HG02981 (cell line): ENCODE data around the gene PLEKHB1.

ENCODE experiments used
- ATAC-seq: cut with Tn5 transposase; IDR thresholded peaks from one replicate; pipeline ENCODE4 v1.9.1; 2021; ENCODE audit warnings: mild to moderate bottlenecking, moderate library complexity; ENCODE audit not compliant: unreplicated experiment

PLEKHB1 gene

GRCh38 chr11:73647459-73648100, 1.2 kb downstream of the PLEKHB1 start:
- peak; percentile 82 for ATAC-seq

GRCh38 chr11:73648121-73648520, 1.7 kb downstream of the PLEKHB1 start:
- ATAC-seq = no peak

DNA sequence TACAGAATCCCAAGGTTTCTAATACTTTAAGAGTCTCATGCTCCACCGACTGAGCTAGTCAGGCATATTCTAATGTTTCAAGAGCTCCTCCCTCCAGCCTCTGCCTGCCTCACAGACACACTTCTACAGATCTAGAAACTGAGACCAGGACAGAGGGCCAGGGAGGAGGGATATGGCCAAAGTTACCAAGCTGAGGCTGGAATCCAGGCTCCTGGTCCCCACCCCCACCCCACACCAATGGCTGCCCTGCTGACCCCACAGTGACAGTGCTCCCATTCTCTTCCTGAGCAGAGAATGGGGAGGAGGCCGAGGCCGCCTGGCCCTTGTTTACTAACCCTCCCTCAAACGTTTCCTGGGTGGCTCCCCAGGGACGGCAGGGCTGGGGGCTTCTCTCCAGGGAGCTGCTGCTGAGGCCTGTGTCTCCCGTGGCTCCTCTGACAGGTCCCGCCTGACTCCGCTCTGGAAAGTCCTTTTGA, 2.2 kb downstream of the PLEKHB1 start:
- ATAC-seq = no peak

- no peak for ATAC-seq
Observed at GRCh38 chr11:73649206-73649605, 2.8 kb downstream of the PLEKHB1 start.

GRCh38 chr11:73650400-73650799, 4.0 kb downstream of the PLEKHB1 start:
- ATAC-seq = no peak

DNA sequence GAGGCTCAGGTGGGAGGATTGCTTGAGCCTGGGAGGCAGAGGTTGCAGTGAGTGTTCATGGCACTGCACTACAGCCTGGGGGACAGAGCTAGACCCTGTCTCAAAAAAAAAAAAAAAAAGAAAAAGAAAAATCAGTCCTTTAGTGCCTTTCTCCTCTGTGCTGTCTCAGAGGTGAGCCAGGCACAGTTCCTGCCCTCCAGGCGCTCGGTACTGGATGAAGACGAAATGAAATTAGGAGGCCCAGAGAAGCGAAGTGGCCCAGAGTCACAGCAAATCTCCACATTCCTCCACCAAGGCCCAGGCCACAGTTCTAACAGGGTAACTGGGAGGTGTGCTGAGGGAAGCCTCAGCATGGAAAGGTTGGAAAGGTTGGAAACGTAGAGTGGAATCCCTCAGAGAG, 4.9 kb downstream of the PLEKHB1 start:
- no peak for ATAC-seq

- ATAC-seq = no peak
Observed at GRCh38 chr11:73651661-73652045, 5.3 kb downstream of the PLEKHB1 start.

- ATAC-seq = no peak
Observed at GRCh38 chr11:73652046-73652730, 5.8 kb downstream of the PLEKHB1 start.

DNA sequence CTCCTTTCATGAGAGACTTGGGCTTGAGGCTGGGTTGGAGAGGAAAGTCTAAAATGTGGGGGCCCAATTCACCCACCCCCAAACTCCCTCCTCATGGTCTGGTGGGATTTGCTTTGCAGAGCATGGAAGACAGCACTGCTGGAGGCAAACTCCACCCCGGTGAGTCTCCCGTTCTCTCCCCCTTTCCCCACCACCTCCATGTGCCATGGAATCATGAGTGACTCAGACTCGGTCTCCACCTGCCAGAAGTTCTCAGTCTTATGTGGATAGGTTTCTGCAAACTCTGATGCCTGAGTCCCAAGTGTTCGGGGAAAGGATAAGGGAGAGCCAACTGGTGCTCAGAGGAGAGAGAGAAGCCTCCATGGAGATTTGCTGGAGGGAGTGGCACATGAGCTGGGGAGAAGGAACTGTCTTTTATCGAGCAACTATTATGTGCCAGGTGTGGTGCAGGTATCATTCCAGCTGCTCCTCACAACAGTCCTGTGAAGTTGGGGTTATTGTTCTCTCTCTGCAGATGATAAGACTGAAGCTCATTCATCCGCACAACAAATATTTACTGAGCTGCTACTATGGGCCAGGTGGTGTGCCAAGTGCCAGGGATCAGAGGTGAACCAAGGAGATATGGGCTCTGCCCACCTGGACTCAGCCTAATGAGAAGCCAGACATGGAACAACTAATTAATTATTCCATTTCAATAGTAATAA, 6.6 kb downstream of the PLEKHB1 start:
- ATAC-seq = no peak

- no peak for ATAC-seq
Observed at GRCh38 chr11:73653996-73654395, 7.6 kb downstream of the PLEKHB1 start.

- no peak for ATAC-seq
Observed at GRCh38 chr11:73654482-73655021, 8.2 kb downstream of the PLEKHB1 start.

GRCh38 chr11:73655686-73656085, 9.3 kb downstream of the PLEKHB1 start:
- ATAC-seq = no peak

DNA sequence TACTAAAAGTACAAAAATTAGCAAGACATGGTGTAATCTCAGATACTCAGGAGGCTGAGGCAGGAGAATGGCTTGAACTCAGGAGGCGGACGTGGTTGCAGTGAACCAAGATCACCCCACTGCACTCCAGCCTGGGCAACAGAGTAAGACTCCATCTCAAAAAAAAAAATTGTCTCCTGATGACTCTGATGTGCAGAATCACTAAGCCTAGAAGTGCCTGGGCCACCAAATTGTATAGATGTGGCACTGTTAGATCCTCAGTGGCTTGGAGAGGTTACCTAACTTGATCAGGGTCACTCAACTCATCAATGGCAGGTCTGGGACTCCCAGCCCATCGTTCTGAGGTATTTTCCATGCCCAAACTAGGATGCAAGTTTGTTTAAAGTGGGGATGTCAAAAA, 10.6 kb downstream of the PLEKHB1 start:
- no peak for ATAC-seq

DNA sequence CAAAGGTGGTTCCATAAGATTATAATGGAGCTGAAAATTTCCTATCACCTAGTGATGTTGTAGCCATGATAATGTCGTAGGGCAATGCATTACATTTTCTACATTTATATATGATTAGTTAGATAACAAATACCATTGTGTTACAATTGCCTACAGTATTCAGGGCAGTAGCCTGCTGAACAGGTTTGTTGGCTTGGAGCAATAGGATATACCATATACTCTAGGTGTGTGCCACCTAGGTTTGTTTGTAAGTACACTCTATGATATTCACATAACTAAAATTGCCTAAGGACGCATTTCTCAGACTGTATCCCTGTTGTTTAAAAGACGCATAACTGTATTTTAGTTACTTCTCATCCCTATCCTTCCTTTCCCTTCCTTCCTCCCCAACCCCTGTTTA, 13.6 kb downstream of the PLEKHB1 start:
- no peak for ATAC-seq

DNA sequence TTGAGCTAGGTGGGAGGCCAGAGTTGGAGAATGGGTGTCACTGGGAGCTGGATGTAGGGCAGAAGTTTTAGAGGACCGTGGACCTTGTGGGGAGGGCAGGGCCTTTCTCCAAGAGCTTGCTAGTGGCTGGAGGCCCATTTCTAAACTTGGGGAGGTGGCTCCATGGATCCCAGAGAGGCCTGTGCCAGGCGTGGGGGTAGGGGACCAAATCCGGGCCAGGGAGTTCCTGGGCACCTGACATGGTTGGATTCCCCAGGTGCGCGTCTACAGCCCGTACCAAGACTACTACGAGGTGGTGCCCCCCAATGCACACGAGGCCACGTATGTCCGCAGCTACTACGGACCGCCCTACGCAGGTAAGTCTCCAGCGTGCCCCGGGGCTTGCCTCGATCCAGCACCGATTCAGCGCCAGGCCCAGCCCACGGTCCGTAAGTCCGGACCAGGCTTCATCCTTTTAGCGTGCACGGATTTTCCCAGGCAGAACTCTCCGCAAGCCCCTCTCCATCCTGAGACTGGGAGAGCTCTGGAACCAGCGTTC, 14.2 kb downstream of the PLEKHB1 start:
- no peak for ATAC-seq

GRCh38 chr11:73661035-73661628, 14.8 kb downstream of the PLEKHB1 start:
- ATAC-seq = peak; percentile 83

DNA sequence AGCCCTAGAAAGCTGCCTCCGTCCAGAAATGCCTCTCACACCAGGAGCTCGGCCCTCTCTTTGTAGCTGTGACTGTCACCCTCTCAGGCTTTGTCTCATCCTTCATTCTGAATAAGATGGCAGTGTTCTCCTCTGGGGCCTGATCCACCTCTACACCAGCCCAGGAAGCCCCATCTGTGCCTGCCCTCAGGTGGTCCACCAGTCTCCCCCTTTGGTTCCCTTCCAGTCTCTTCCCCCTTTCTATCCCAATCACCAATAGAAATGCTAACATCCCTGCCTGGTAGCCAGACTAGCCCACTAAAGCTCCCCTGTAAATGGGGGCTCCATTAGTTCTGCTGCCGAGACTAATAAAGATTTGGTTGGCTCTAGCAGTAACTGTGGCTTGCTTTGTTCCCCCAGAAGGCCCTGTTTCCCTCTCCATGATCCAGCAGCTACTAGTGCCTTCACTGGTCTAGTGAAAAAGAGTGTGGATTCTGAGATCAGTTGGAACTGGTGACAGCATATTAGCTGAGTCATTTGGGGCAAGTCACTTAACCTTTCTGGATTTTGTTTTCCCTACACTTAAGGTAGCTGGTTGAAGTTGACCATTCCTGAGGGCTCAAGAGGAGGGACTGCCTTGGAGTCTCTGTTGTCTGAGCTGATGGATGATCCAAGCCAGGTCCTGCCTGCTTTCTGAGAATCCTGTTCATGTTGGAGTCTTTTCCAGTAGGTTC, 16.2 kb downstream of the PLEKHB1 start:
- ATAC-seq = no peak

- no peak for ATAC-seq
Observed at GRCh38 chr11:73663604-73664495, 17.5 kb downstream of the PLEKHB1 start.

GRCh38 chr11:73664877-73665276, 18.5 kb downstream of the PLEKHB1 start:
- no peak for ATAC-seq
